ENCODE measurements around the gene MPRIP.

Gene MPRIP

GRCh38 chr17:17062356-17062755, 20.1 kb downstream of the MPRIP start:
- no peak overlapping the region for H3K4me3 ChIP-seq (ENCODE audit: low read depth, low read length)
- no peak for DNase-seq (ENCODE audit: low read depth)

DNA sequence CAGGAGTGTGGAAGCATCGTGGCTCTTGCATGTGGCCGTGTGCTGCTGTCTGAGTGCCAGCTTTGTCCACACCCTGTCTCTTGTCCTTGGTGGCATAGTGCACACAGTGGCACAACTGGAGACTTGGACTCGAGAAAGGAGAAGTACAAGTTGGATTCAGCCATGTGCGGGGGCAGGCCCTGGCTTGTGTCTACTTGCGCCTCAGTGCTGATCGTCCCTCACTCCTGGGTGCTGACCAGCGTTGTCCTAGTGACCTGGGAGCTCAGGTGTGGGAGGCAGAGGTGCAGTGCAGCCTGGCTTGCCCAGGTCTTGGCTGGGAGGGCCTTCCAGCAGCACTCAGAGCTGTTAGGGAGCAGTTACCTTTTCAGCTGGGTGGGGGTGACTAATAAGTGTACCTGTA, 20.6 kb downstream of the MPRIP start:
- no peak overlapping the region for H3K4me3 ChIP-seq (ENCODE audit: low read depth, low read length)
- DNase-seq (ENCODE audit: low read depth): no peak

DNA sequence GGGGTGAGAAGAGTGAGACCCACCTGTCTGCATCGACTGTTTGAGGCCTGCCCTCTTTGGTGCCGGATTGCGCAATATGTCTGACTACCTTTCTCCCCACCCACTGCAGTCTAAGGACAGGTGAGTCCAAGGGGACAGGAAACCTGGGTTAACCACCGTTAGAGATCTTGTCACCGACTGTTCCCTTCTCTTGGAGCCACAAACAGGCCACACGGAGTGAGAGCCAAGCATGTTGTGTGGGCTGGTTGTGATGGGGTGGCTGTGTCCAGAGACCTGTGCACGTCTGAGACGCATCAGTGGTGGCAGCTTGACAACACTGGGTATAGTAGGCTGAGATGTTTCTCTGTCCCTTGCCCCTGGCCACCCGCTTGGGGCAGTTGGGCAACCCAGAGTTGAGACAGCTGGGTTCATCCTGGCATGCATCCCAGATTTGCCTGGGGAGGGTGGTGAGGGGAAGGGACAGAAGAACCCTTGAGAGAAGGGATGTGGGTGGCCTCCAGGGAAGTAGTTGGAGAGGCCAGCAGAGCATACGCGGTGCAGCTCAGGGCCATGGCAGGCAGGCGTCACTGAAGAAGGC, 21.4 kb downstream of the MPRIP start:
- H3K4me3 ChIP-seq (ENCODE audit: low read depth, low read length): no peak overlapping the region
- DNase-seq (ENCODE audit: low read depth): no peak

- DNase-seq (ENCODE audit: low read depth): no peak
- no peak overlapping the region for H3K4me3 ChIP-seq (ENCODE audit: low read depth, low read length)
Observed at GRCh38 chr17:17064322-17064721, 22.1 kb downstream of the MPRIP start.

GRCh38 chr17:17066021-17066420, 23.8 kb downstream of the MPRIP start:
- no peak overlapping the region for H3K4me3 ChIP-seq (ENCODE audit: low read depth, low read length)
- DNase-seq (ENCODE audit: low read depth): no peak

DNA sequence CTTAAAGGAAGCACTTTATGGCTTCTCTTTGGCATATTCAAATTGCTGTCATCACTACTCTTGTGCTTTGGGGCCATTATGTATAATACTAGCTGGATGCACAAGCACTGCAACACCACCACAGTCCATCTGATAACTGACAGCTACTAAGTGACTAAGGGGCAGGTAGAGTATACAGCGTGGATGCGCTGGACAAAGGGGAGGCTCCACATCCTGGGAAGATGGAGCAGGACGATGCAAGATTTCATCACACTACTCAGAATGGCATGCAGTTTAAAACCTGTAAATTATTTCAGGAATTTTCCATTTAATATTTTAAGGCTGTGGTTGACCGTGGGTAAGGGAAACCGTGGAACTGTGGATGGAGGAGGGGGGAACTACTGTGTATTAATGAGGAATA, 25.0 kb downstream of the MPRIP start:
- DNase-seq (ENCODE audit: low read depth): no peak
- no peak overlapping the region for H3K4me3 ChIP-seq (ENCODE audit: low read depth, low read length)

DNA sequence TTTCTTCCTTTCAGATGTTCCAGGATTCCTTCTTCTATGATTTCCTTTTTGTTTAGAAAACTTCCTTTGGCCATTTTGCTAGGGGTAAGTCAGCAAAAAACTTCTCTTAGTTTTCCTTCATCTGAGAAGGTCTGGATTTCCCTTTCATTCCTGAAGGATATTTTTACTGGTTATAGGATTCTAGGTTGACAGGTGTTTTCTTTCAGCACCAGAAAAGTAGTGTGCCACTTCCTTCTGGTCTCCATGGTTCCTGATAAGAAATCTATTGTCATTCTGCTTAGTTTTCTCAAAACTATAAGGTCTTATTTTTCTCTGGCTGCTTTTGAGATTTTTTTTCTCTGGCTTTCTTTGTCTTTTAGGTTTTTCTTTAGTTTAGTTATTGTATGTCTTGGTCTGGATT, 27.6 kb downstream of the MPRIP start:
- no peak for DNase-seq (ENCODE audit: low read depth)
- no peak overlapping the region for H3K4me3 ChIP-seq (ENCODE audit: low read depth, low read length)

GRCh38 chr17:17070931-17071330, 28.7 kb downstream of the MPRIP start:
- no peak overlapping the region for H3K4me3 ChIP-seq (ENCODE audit: low read depth, low read length)
- no peak for DNase-seq (ENCODE audit: low read depth)

GRCh38 chr17:17071531-17072360, 29.5 kb downstream of the MPRIP start:
- H3K4me3 ChIP-seq (ENCODE audit: low read depth, low read length): no peak overlapping the region
- no peak for DNase-seq (ENCODE audit: low read depth)

- DNase-seq (ENCODE audit: low read depth): no peak
- no peak overlapping the region for H3K4me3 ChIP-seq (ENCODE audit: low read depth, low read length)
Observed at GRCh38 chr17:17072546-17072945, 30.3 kb downstream of the MPRIP start.

- H3K4me3 ChIP-seq (ENCODE audit: low read depth, low read length): no peak overlapping the region
- DNase-seq (ENCODE audit: low read depth): no peak
Observed at GRCh38 chr17:17073030-17073564, 30.8 kb downstream of the MPRIP start.

GRCh38 chr17:17073581-17074403, 31.5 kb downstream of the MPRIP start:
- H3K4me3 ChIP-seq (ENCODE audit: low read depth, low read length): no peak overlapping the region
- no peak for DNase-seq (ENCODE audit: low read depth)

DNA sequence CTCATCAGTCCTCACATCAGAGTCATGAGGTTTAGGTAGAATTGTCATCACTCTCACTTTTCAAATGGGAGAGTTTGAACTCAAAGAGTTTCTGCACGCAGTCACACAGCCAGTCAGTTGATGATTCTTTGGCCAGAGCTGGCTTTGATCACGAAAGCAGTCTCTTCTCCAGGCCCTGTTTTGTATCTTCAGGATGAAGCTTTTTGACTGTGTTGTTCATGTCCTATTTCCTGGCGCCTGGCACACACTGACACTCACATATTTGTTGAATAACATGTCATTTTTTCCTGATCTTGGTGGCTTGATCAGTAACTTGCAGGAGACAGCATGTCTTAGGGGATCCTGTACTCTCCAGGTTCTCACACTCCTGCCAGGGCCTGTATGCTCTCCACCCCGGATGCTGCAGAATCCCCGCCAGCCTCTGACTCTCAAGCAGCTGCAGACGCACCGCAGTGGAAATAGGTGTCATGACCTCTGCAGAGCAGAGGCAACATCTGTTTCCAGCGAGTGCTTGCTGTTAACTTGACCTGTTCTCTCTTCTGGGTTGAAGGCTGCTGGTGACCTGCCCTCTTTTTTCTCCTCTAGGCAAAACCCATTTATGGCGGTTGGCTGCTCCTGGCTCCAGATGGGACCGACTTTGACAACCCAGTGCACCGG, 33.0 kb downstream of the MPRIP start:
- DNase-seq (ENCODE audit: low read depth): peak; percentile 68
- H3K4me3 ChIP-seq (ENCODE audit: low read depth, low read length): no peak overlapping the region

DNA sequence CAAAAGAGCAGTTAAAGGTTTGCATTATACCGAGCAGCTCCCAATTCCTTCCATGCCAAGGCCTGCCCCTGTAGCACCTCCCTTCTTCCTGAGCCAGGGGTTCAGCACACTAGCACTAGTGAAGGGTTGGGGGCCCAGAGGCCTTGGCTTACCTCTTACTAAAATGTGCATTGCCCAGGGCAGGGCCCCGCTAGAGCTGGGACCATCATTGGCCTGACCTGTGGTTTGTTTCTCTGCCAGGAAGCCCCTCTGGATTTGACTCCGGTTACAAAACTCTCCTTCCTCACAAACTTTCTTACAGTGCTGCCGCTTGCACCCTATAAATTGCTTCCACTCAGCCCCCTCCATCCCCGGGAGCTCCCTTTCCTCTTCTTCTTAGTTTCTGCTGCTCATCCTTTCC, 33.8 kb downstream of the MPRIP start:
- no peak overlapping the region for H3K4me3 ChIP-seq (ENCODE audit: low read depth, low read length)
- no peak for DNase-seq (ENCODE audit: low read depth)

GRCh38 chr17:17077101-17077500, 34.8 kb downstream of the MPRIP start:
- DNase-seq (ENCODE audit: low read depth): no peak
- no peak overlapping the region for H3K4me3 ChIP-seq (ENCODE audit: low read depth, low read length)

- DNase-seq (ENCODE audit: low read depth): no peak
- H3K4me3 ChIP-seq (ENCODE audit: low read depth, low read length): no peak overlapping the region
Observed at GRCh38 chr17:17077861-17078732, 35.8 kb downstream of the MPRIP start.

- DNase-seq (ENCODE audit: low read depth): no peak
- H3K4me3 ChIP-seq (ENCODE audit: low read depth, low read length): no peak overlapping the region
Observed at GRCh38 chr17:17078832-17079231, 36.6 kb downstream of the MPRIP start.

- DNase-seq (ENCODE audit: low read depth): no peak
Observed at GRCh38 chr17:17079336-17079735, 37.1 kb downstream of the MPRIP start.

DNA sequence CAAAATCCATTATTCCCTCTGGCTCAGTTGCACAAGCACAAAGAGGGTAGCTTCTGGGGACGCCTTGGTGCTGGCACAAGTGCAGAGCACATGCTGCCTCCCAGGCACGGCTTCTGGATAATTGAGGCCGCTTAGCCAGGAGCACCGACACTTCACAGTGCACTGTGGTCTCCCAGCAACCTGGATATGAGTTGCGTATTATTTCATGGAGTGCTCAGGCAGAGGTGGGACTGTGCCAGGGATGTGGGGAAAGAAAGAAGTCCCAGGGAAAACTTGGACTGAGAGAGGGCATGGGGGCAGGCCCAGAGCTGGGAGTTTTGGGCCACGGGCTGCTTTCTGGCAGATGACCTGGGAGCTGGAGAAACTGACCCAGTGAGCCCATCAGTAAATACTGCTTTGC, 37.5 kb downstream of the MPRIP start:
- H3K4me3 ChIP-seq (ENCODE audit: low read depth, low read length): no peak overlapping the region
- no peak for DNase-seq (ENCODE audit: low read depth)

More at GRCh38 chr17:17079336-17079735, 37.1 kb downstream of the MPRIP start:
- no peak overlapping the region for H3K4me3 ChIP-seq (ENCODE audit: low read depth, low read length)

Measured in skeletal muscle cell (primary cell).